ENCODE data around the gene FBN1. TPM values are rescaled to one million over a fixed set of nuclear protein-coding genes. Genes with fewer than 3 reads are reported as not detected.

The FBN1 gene
- total and polyA plus RNA-seq, 2 experiments from 2014 or later, result 1.9 to 3.8 TPM

- ATAC-seq, result no peak
- H3K4me3 Mint-ChIP-seq, result no peak overlapping the region
- no peak overlapping the region for H3K4me2 ChIP-seq
Measured at GRCh38 chr15:48602358-48603122, 43.0 kb downstream of the FBN1 start.

More at GRCh38 chr15:48602358-48603122, 43.0 kb downstream of the FBN1 start:
- peak; percentile 8 for DNase-seq (ENCODE audit: low spot score)
- Histone ChIP-seq H3K79me2 (replicated peaks; ENCODE audit: insufficient read depth) (no peaks in the 10 kb centered on the region), H3K27ac (ENCODE audit: low read depth) (no peak overlapping the region), H2AFZ (no peak overlapping the region), H3K4me3 (no peak overlapping the region), H4K20me1 (replicated peaks; ENCODE audit: insufficient read depth) (no peaks in the 10 kb centered on the region), H3K27me3 (ENCODE audit: insufficient read depth) (no peaks in the 10 kb centered on the region), H3K36me3 (ENCODE audit: insufficient read depth) (no peaks in the 10 kb centered on the region; the same call in 1 of the 2 replicates), H3K4me1 (ENCODE audit: insufficient read depth) (peaks cover 15% of the 10 kb centered on the region; the same call in 1 of the 2 replicates), H3F3A (replicated peaks; ENCODE audit: low read depth) (no peaks in the 10 kb centered on the region), H3K9me2 (ENCODE audit: insufficient read depth) (no peaks in the 10 kb centered on the region)
- no peak overlapping the region for H3K27ac Mint-ChIP-seq
- TF ChIP-seq POLR2AphosphoS5 (IDR thresholded peaks at IDR 0.05; ENCODE audit: low read depth), result no peak
- no peak for TF ChIP-seq STAT1 (IDR thresholded peaks at IDR 0.05; ENCODE audit: unreplicated experiment)
- TF ChIP-seq REST (IDR thresholded peaks at IDR 0.05; ENCODE audit: unreplicated experiment), result no peak
- no peak for TF ChIP-seq EZH2phosphoT487 (IDR thresholded peaks at IDR 0.05; ENCODE audit: unreplicated experiment)
- no peak for TF ChIP-seq NANOG (IDR thresholded peaks at IDR 0.05; ENCODE audit: borderline replicate concordance)
- no peak for TF ChIP-seq ZNF114 (CRISPR knock-in tag; IDR thresholded peaks at IDR 0.05)
- no peak for TF ChIP-seq CTCF (conservative IDR thresholded peaks at IDR 0.05; ENCODE audit: low read depth in 2 of 2)
- TF ChIP-seq ETS1 (IDR thresholded peaks at IDR 0.05), result no peak
- no peak for TF ChIP-seq ZNF462 (CRISPR knock-in tag; IDR thresholded peaks at IDR 0.05)
- no peak for TF ChIP-seq EZH2 (IDR thresholded peaks at IDR 0.05; ENCODE audit: low read depth, unreplicated experiment)
- no peak for TF ChIP-seq CREB1 (CRISPR knock-in tag; IDR thresholded peaks at IDR 0.05; ENCODE audit: low read depth)
- no peak for TF ChIP-seq JUNB (IDR thresholded peaks at IDR 0.05; ENCODE audit: unreplicated experiment)
- TF ChIP-seq ZNF331 (CRISPR knock-in tag; IDR thresholded peaks at IDR 0.05; ENCODE audit: low read depth), result no peak
- no peaks in the 10 kb centered on the region for H3K36me3 Mint-ChIP-seq (ENCODE audit: low read depth)
- peaks cover 19% of the 10 kb centered on the region; the same call in 2 of the 3 replicates for H3K4me1 Mint-ChIP-seq
- no peaks in the 10 kb centered on the region for H3K9me3 Mint-ChIP-seq
- no peaks in the 10 kb centered on the region for H3K27me3 Mint-ChIP-seq (ENCODE audit: insufficient read depth, low read depth, poor library complexity)
